Tibial nerve (tissue), 4 donors: ENCODE data around the gene FGA. TPM values are rescaled to one million over a fixed set of nuclear protein-coding genes. Genes with fewer than 3 reads are reported as not detected.

Source experiments
- DNase-seq, 2 donors: peaks; one replicate each; pipeline ENCODE4 v3.0.0-alpha.2; 2019; ENCODE audit warnings: low spot score in 2 of 2
- H3K27ac ChIP-seq, 4 donors: fragments of 200-600 bp; sonication (generic) in 3 of 4; one replicate each; pipeline ENCODE4 v1.5.1; 2017 to 2019; ENCODE audit warnings: mild to moderate bottlenecking in 1 of 4
- H3K27me3 ChIP-seq, 2 donors: fragments of 200-600 bp; sonication (generic) in 1 of 2; one replicate each; pipeline versions ENCODE4 v1.5.1 to v1.6.0; 2017 to 2019
- H3K36me3 ChIP-seq, 3 donors: fragments of 200-600 bp; sonication (generic); one replicate each; pipeline ENCODE4 v1.5.1; 2018 to 2019
- H3K4me1 ChIP-seq, 4 donors: fragments of 200-600 bp; sonication (generic) in 3 of 4; one replicate each; pipeline ENCODE4 v1.5.1; 2017 to 2019
- H3K4me3 ChIP-seq, 4 donors: fragments of 200-600 bp; sonication (generic) in 3 of 4; one replicate each; pipeline ENCODE4 v1.5.1; 2017 to 2019; ENCODE audit warnings: mild to moderate bottlenecking in 1 of 4, moderate library complexity in 1 of 4
- H3K9me3 ChIP-seq, 4 donors: fragments of 200-600 bp; sonication (generic) in 3 of 4; one replicate each; pipeline ENCODE4 v1.5.1; 2017 to 2019
- CTCF ChIP-seq, 5 experiments: fragments of 200-600 bp in 3 of 5; fragments of 450-650 bp in 2 of 5; sonication (generic) in 3 of 5; IDR thresholded peaks; one replicate each; pipeline ENCODE4 v1.5.1; 2016 to 2019; ENCODE audit warnings: antibody characterized with exemption in 5 of 5, mild to moderate bottlenecking in 3 of 5, moderate library complexity in 2 of 5
- EP300 ChIP-seq, 2 donors: sonication (generic); formaldehyde crosslinking; IDR thresholded peaks; one replicate each; pipeline ENCODE4 v1.6.1; 2017; ENCODE audit warnings: antibody characterized with exemption in 2 of 2, mild to moderate bottlenecking in 1 of 2
- POLR2A ChIP-seq, 2 donors: fragments of 450-650 bp; IDR thresholded peaks; one replicate each; pipeline ENCODE4 v1.6.1; 2017; ENCODE audit warnings: antibody characterized with exemption in 2 of 2, mild to moderate bottlenecking in 2 of 2, moderate library complexity in 2 of 2
- WGBS, 2 donors: methylation state at CpG; one replicate each; pipeline ENCODE4 v1.1.5; 2018; 5-methylcytosine and 5-hydroxymethylcytosine counted together
- total RNA-seq, 4 donors: library from RNA; depleted of rRNA; stranded (reverse); fragments of >200 nt; gene quantifications; one replicate each; pipeline ENCODE4 v1.1.0, GENCODE V29; 2016

FGA gene
- total RNA-seq, 4 donors from 2014 or later, result 7.2 TPM; not detected in 3

- WGBS, 2 donors, result 35 to 39% methylated on average over 4 of the region's 4 CpGs
- H3K27me3 ChIP-seq, result no peaks in the 10 kb centered on the region
Observed at GRCh38 chr4:154618708-154619315, 28.3 kb upstream of the FGA start.

GRCh38 chr4:154617820-154618317, 27.3 kb upstream of the FGA start:
- H3K27ac ChIP-seq, result no peak overlapping the region
- 81 to 82% methylated on average over 5 of the region's 5 CpGs for WGBS, 2 donors
- DNase-seq, result no peak
- no peaks in the 10 kb centered on the region for H3K9me3 ChIP-seq
- no peaks in the 10 kb centered on the region for H3K4me1 ChIP-seq
- H3K27me3 ChIP-seq, result no peaks in the 10 kb centered on the region
- no peak for TF ChIP-seq CTCF (IDR thresholded peaks at IDR 0.05)
- TF ChIP-seq EP300 (IDR thresholded peaks at IDR 0.05), result no peak
- TF ChIP-seq POLR2A (IDR thresholded peaks at IDR 0.05), result no peak
- H3K4me3 ChIP-seq, result no peak overlapping the region
- H3K36me3 ChIP-seq, result no peaks in the 10 kb centered on the region

More at GRCh38 chr4:154618708-154619315, 28.3 kb upstream of the FGA start:
- no peaks in the 10 kb centered on the region for H3K36me3 ChIP-seq
- peak in 1 of 2 donors; percentile 48 for DNase-seq
- no peaks in the 10 kb centered on the region for H3K4me1 ChIP-seq
- no peak overlapping the region for H3K27ac ChIP-seq
- TF ChIP-seq CTCF (IDR thresholded peaks at IDR 0.05) (peak; percentile 30 to 56 (median 51)), POLR2A (IDR thresholded peaks at IDR 0.05) (no peak)
- H3K9me3 ChIP-seq, result no peaks in the 10 kb centered on the region
- H3K4me3 ChIP-seq, result no peak overlapping the region

- H3K4me3 ChIP-seq, result no peak overlapping the region
- H3K36me3 ChIP-seq, result no peaks in the 10 kb centered on the region
- H3K27me3 ChIP-seq, result no peaks in the 10 kb centered on the region
- no peaks in the 10 kb centered on the region for H3K9me3 ChIP-seq
- no peaks in the 10 kb centered on the region for H3K4me1 ChIP-seq
- TF ChIP-seq EP300 (IDR thresholded peaks at IDR 0.05), result no peak
- no peak for TF ChIP-seq POLR2A (IDR thresholded peaks at IDR 0.05)
- TF ChIP-seq CTCF (IDR thresholded peaks at IDR 0.05), result no peak
- no peak for DNase-seq
- no peak overlapping the region for H3K27ac ChIP-seq
- WGBS, 2 donors, result 53 to 64% methylated on average over 2 of the region's 2 CpGs
Observed at GRCh38 chr4:154616731-154617130, 26.2 kb upstream of the FGA start.

- no peak overlapping the region for H3K4me3 ChIP-seq
- no peak overlapping the region for H3K27ac ChIP-seq
- no peaks in the 10 kb centered on the region for H3K4me1 ChIP-seq
- DNase-seq, result no peak
- no peaks in the 10 kb centered on the region for H3K36me3 ChIP-seq
- TF ChIP-seq POLR2A (IDR thresholded peaks at IDR 0.05) (no peak), EP300 (IDR thresholded peaks at IDR 0.05) (no peak), CTCF (IDR thresholded peaks at IDR 0.05) (no peak)
- WGBS, 2 donors, result 49 to 65% methylated on average over 4 of the region's 4 CpGs
- H3K27me3 ChIP-seq, result no peaks in the 10 kb centered on the region
- H3K9me3 ChIP-seq, result no peaks in the 10 kb centered on the region
Observed at GRCh38 chr4:154616287-154616686, 25.7 kb upstream of the FGA start.

GRCh38 chr4:154615211-154615610, 24.7 kb upstream of the FGA start:
- Histone ChIP-seq H3K9me3 (no peaks in the 10 kb centered on the region), H3K4me1 (no peaks in the 10 kb centered on the region), H3K27me3 (no peaks in the 10 kb centered on the region), H3K4me3 (no peak overlapping the region), H3K36me3 (no peaks in the 10 kb centered on the region), H3K27ac (no peak overlapping the region)
- no peak for DNase-seq
- TF ChIP-seq POLR2A (IDR thresholded peaks at IDR 0.05) (no peak), EP300 (IDR thresholded peaks at IDR 0.05) (no peak), CTCF (IDR thresholded peaks at IDR 0.05) (no peak)
- 94 to 97% methylated on average over 1 of the region's 1 CpG for WGBS, 2 donors
